Muscle layer of colon (tissue), 2 donors: ENCODE measurements around the gene PDGFC.

ENCODE experiments used
- H3K27ac ChIP-seq: one replicate; pipeline ENCODE4 v1.7.0; 2013; ENCODE audit warnings: low read depth, mild to moderate bottlenecking, low read length, moderate library complexity
- H3K27me3 ChIP-seq, 2 donors: one replicate each; pipeline ENCODE4 v1.7.0; 2013; ENCODE audit warnings: low read length in 2 of 2, mild to moderate bottlenecking in 2 of 2; ENCODE audit not compliant: insufficient read depth in 2 of 2, control insufficient read depth in 1 of 2
- H3K36me3 ChIP-seq: one replicate; pipeline ENCODE4 v1.7.0; 2013; ENCODE audit warnings: mild to moderate bottlenecking, low read length; ENCODE audit not compliant: insufficient read depth
- H3K4me1 ChIP-seq: one replicate; pipeline ENCODE4 v1.7.0; 2013; ENCODE audit warnings: mild to moderate bottlenecking, low read length; ENCODE audit not compliant: insufficient read depth
- H3K4me3 ChIP-seq, 2 donors: one replicate each; pipeline ENCODE4 v1.7.0; 2013; ENCODE audit warnings: low read length in 2 of 2, low read depth in 1 of 2, mild to moderate bottlenecking in 1 of 2, moderate library complexity in 1 of 2
- H3K9ac ChIP-seq: one replicate; pipeline ENCODE4 v1.7.0; 2013; ENCODE audit warnings: low read length
- H3K9me3 ChIP-seq: one replicate; pipeline ENCODE4 v1.7.0; 2013; ENCODE audit warnings: mild to moderate bottlenecking, low read length
- donor health status: abdominal sarcoma.
- donor health status: Adenocarcinoma of cecum.

Gene PDGFC

GRCh38 chr4:156729416-156729815 lies 242.2 kb downstream of the PDGFC start:
- H3K36me3 ChIP-seq: no peaks in the 10 kb centered on the region
- no peaks in the 10 kb centered on the region for H3K4me1 ChIP-seq
- H3K27ac ChIP-seq: no peak overlapping the region

GRCh38 chr4:156725257-156725656 lies 246.3 kb downstream of the PDGFC start:
- no peak overlapping the region for H3K9ac ChIP-seq
- H3K27ac ChIP-seq: no peak overlapping the region
- H3K4me3 ChIP-seq: no peak overlapping the region
- H3K9me3 ChIP-seq: no peaks in the 10 kb centered on the region
- no peaks in the 10 kb centered on the region for H3K4me1 ChIP-seq
- H3K36me3 ChIP-seq: no peaks in the 10 kb centered on the region
- no peaks in the 10 kb centered on the region for H3K27me3 ChIP-seq

More at GRCh38 chr4:156729416-156729815, 242.2 kb downstream of the PDGFC start:
- H3K27me3 ChIP-seq: no peaks in the 10 kb centered on the region
- H3K4me3 ChIP-seq: no peak overlapping the region
- H3K9me3 ChIP-seq: no peaks in the 10 kb centered on the region
- H3K9ac ChIP-seq: no peak overlapping the region

- Histone ChIP-seq H3K4me3 (no peak overlapping the region), H3K27ac (no peak overlapping the region), H3K9me3 (no peaks in the 10 kb centered on the region), H3K9ac (no peak overlapping the region), H3K27me3 (no peaks in the 10 kb centered on the region), H3K4me1 (no peaks in the 10 kb centered on the region), H3K36me3 (no peaks in the 10 kb centered on the region)
These were observed 247.5 kb downstream of the PDGFC start for GRCh38 chr4:156723951-156724668.

GRCh38 chr4:156718226-156718625 lies 253.4 kb downstream of the PDGFC start:
- H3K27me3 ChIP-seq: no peaks in the 10 kb centered on the region
- no peak overlapping the region for H3K9ac ChIP-seq
- no peaks in the 10 kb centered on the region for H3K36me3 ChIP-seq
- no peak overlapping the region for H3K4me3 ChIP-seq
- H3K27ac ChIP-seq: no peak overlapping the region
- no peaks in the 10 kb centered on the region for H3K4me1 ChIP-seq
- no peaks in the 10 kb centered on the region for H3K9me3 ChIP-seq

GRCh38 chr4:156711193-156711590 lies 260.4 kb downstream of the PDGFC start:
- Histone ChIP-seq H3K9ac (no peak overlapping the region), H3K27ac (no peak overlapping the region), H3K4me3 (no peak overlapping the region), H3K27me3 (no peaks in the 10 kb centered on the region), H3K36me3 (no peaks in the 10 kb centered on the region), H3K4me1 (no peaks in the 10 kb centered on the region), H3K9me3 (no peaks in the 10 kb centered on the region)
